ENCODE measurements around the gene DSCAM.

GRCh38 chr21:40564318-40564717 is 282.6 kb downstream of the DSCAM start:
- TF ChIP-seq, protein P1, sequence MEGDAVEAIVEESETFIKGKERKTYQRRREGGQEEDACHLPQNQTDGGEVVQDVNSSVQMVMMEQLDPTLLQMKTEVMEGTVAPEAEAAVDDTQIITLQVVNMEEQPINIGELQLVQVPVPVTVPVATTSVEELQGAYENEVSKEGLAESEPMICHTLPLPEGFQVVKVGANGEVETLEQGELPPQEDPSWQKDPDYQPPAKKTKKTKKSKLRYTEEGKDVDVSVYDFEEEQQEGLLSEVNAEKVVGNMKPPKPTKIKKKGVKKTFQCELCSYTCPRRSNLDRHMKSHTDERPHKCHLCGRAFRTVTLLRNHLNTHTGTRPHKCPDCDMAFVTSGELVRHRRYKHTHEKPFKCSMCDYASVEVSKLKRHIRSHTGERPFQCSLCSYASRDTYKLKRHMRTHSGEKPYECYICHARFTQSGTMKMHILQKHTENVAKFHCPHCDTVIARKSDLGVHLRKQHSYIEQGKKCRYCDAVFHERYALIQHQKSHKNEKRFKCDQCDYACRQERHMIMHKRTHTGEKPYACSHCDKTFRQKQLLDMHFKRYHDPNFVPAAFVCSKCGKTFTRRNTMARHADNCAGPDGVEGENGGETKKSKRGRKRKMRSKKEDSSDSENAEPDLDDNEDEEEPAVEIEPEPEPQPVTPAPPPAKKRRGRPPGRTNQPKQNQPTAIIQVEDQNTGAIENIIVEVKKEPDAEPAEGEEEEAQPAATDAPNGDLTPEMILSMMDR (IDR thresholded peaks at IDR 0.05) = no peak
- TF ChIP-seq EZH2 (IDR thresholded peaks at IDR 0.05; ENCODE audit: borderline replicate concordance, insufficient read depth, low read depth, low read length, poor library complexity, severe bottlenecking) = no peak
